Retinal pigment epithelial cell (primary cell): ENCODE data around the gene RBM19.

Experiments
- DNase-seq: peaks from one replicate; pipeline ENCODE4 v3.0.0-alpha.2; 2010; ENCODE audit warnings: low read depth
- H3K4me3 ChIP-seq: 2 replicates; pipeline ENCODE4 v1.5.1; 2011; ENCODE audit warnings: mild to moderate bottlenecking, low read length, control low read depth, moderate library complexity
- TF ChIP-seq, protein P1 (sequence below): conservative IDR thresholded peaks from 2 replicates; pipeline ENCODE4 v1.5.1; 2011; ENCODE audit warnings: low read depth, low read length, control low read depth, inconsistent platforms

RBM19 gene

DNA sequence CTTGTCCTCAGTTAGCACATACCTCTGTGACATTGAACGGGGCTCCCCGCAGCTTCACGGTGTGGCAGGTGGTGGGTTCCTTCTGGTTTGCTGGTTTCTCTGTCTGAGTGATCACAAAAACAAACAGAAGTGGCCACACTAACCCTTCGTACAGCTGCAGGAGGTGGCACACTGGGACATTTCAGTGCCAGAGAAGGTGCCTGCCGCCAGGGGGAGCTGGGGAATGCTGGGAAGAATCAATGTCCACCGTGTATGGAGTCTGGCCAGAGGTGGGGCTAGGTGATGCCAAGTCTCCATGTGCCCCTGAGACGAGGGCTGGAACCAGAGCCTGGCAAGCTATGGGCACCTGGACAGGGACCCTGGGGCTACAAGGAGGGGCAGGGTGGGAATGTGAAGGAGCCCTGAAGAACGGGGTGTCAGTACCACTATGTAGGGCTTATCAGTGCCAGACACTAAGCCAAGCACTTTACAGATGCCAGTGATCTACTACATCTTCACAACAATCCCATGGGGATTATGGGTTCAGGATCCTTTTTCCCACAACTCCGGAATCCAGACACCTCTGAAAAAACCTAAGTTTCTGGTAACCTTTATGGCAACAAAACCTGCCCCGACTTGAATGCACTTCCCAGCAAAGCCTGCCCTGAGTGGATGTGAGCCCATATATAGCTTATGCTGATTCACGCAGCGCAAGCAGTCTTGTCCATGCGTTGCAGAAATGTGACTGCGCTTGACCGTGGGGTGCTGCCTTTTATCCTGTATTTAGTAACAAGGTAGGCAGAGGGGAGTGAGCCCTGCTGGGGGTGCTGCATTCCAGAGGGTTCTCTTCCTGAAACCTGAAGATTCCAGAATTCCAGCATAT lies 10.8 kb downstream of the RBM19 start:
- TF ChIP-seq, protein P1, sequence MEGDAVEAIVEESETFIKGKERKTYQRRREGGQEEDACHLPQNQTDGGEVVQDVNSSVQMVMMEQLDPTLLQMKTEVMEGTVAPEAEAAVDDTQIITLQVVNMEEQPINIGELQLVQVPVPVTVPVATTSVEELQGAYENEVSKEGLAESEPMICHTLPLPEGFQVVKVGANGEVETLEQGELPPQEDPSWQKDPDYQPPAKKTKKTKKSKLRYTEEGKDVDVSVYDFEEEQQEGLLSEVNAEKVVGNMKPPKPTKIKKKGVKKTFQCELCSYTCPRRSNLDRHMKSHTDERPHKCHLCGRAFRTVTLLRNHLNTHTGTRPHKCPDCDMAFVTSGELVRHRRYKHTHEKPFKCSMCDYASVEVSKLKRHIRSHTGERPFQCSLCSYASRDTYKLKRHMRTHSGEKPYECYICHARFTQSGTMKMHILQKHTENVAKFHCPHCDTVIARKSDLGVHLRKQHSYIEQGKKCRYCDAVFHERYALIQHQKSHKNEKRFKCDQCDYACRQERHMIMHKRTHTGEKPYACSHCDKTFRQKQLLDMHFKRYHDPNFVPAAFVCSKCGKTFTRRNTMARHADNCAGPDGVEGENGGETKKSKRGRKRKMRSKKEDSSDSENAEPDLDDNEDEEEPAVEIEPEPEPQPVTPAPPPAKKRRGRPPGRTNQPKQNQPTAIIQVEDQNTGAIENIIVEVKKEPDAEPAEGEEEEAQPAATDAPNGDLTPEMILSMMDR: peak; percentile 71
- H3K4me3 ChIP-seq: no peak overlapping the region
- DNase-seq: no peak

DNA sequence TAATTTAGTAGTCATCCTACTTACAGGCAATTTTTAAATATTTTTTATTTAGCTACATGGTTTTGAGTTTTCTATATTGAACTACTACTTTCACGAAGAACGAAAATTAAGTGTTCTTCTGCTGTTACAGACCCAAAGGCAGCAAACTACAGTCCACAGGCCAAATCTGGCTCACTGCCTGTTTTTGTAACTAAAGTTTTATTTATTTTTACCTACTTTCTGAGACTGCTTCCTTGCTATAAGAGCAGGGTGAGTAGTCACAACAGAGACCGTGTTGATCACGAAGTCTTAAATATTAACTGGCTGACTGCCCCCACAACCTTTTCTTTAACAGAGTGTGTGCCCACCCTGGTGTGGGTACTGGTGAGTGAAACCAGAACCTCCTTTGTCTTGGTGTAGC lies 11.6 kb downstream of the RBM19 start:
- H3K4me3 ChIP-seq: no peak overlapping the region
- TF ChIP-seq, protein P1: no peak
- DNase-seq: no peak

DNA sequence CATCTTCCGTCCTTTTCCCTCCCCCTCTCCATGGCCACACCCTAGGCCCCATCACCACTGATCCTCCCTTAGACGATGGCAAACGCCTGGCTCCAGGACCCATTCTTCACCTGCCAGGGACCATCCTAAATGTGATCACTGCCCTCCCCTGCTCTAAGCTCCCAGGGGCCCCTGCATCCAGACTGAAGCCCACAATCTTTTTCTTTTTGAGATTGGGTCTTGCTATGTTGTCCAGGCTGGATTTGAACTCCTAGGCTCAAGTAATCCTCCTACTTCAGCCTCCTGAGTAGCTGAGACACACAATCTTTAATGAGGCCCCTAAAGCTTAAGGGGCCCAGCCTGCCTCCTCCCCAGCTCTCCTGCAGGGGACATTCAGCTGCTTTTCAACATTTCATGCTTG lies 15.3 kb downstream of the RBM19 start:
- no peak for DNase-seq
- no peak overlapping the region for H3K4me3 ChIP-seq
- TF ChIP-seq, protein P1: no peak

DNA sequence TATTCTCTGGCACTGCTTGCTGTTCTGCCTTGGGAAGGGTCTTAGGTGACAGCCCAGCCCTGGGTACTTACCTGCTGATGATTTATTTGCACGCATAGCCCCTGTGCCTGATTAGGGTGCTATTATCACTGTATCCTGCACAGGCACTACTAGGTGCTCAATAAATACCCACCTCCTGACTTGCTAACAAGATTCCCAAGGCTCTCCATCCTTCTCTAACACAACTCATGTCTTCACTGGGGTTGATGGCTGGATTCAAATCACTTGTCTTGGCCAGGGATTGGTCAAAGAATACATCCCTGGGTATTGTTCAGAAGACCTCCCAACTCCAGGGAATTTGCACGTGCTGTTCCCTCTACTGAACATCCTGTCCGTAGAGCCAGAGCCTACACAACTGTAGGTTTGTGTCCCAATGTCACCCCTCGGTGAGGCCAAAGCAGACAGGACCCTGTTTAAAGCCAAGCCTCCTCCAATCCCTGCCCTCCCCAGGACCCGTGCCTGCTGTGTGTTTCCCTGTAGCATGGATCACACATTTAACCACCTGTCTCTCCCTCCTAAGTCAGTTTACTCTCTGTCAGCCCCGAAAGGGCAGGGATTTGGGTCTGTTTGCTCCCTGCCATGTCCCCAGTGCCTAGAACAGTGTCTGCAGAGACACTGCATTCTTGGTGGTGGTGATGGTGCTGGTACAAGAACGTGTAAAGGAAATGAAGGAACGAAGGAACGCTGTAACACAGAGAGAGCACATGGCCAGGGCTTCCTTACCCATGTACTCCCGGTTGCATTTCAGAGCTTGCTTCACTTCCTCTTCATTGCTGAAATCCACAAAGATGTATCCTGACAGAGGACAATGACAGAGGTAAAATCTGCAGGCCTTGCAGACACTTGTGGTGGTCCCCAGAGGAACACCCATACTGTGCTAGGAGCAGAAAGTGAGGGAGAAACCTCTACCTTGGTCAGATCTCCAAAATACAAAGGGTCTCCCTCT lies 16.5 kb downstream of the RBM19 start:
- TF ChIP-seq, protein P1: no peak
- no peak overlapping the region for H3K4me3 ChIP-seq
- DNase-seq: no peak

DNA sequence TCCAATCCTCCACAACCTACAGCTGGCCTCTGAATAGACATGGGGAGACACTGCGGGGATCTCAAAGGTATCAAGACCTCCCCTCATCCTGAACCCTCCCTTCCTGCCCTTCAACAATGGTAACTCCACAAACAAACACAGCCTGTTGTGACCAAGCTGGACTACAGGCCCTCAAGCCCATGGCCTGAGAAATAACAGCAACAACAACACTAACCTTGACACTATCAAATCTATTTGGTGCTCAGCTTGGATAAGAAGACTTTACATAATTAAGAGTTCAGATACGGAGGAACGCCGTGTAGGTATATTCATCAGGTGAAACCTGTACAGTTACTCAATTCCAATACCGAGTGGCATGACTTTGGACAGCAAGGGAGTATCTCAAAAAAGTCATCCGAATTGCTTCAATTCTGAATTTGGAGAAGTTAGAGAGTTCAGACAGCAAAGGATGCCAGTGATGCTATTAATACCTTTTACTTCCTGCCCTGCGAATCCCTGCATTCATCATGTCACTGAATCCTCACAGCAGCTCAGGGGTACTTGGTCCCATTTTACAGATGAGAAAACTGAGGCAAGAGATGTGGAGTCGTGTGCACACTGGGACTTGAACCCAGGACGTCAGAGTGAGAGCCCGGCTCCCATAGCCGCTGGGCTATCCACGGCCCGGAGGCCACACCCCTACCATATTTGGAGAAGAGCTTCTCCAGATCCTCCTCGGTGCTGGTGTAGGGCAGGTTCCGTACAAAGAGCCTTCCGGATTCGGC lies 17.8 kb downstream of the RBM19 start:
- TF ChIP-seq, protein P1: no peak
- H3K4me3 ChIP-seq: no peak overlapping the region
- DNase-seq: no peak

DNA sequence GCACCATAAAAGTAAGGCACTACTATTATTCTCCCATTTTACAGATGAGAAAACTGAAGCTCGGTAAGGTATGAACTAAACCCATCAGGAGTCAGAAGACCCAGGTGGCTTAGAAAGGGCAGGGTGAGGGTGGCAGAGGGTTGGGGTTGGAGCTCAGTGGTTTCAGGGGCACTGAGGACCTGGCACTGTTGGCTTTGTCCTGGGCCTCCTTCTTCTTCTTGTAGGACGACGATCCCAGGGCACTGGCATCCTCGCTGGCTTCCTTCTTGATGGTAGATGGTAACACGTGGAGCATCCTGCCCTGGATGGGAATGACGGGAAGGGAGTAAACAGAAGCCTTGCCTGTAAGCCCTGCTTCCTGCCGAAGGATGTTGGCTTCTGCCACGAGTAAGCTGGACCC lies 19.9 kb downstream of the RBM19 start:
- TF ChIP-seq, protein P1: no peak
- H3K4me3 ChIP-seq: no peak overlapping the region
- no peak for DNase-seq
